Measurements from ENCODE around the gene MBTD1. TPM values are rescaled to one million over a fixed set of nuclear protein-coding genes. Genes with fewer than 3 reads are reported as not detected.

Gene MBTD1
- polyA plus RNA-seq, 1 of the 3 experiments (the other 2 are of a cell fraction): 4.6 TPM

DNA sequence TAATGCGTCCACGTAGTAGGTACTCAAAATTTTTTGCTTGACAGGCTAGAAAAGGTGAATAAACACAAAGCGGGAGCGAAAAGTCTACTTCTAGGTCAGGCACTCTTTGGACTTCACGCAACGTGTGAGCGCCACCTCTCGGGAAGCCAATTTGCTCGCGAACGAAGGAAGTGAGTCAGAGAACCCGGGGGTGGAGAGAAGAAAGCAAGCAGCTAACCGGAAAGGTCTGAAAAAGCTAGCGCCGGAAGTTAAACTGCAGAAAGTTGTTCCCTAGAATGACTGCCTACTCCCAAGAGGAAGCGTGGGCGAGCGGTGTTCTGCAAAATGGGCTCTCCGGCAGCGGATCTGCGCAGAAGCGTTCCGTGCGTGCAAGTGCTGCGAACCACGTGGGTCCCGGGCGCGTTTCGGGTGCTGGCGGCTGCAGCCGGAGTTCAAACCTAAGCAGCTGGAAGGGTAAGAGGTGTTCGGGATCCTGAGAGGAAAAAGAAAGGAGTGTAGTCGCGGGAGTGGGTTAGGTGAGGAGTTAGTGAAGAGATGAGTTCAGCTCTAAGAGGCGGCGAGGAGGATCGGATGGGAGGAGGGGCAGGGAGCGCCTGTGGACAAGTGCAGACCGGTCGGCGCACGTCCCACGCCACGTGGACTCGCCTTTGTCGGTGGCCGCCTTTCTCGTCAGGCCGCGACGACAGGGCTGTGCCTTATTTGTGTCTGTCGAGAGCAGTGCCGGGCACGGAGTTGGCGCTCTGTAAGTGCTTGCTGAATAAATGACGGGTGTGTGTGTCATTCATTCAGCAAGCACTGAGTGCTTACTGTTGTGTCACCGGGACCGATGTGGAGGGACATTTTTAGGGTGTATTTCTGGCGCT is 106.4 kb downstream of the MBTD1 start, which contains the start of gene NME1 (continued):
- TF ChIP-seq, protein P1, sequence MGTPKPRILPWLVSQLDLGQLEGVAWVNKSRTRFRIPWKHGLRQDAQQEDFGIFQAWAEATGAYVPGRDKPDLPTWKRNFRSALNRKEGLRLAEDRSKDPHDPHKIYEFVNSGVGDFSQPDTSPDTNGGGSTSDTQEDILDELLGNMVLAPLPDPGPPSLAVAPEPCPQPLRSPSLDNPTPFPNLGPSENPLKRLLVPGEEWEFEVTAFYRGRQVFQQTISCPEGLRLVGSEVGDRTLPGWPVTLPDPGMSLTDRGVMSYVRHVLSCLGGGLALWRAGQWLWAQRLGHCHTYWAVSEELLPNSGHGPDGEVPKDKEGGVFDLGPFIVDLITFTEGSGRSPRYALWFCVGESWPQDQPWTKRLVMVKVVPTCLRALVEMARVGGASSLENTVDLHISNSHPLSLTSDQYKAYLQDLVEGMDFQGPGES (IDR thresholded peaks at IDR 0.05; ENCODE audit: low read depth, low read length): peak; percentile 61
- peak; percentile 92 for TF ChIP-seq POLR2AphosphoS5 (IDR thresholded peaks at IDR 0.05; ENCODE audit: low read depth, low read length)
- TF ChIP-seq TCF12 (IDR thresholded peaks at IDR 0.05): peak; percentile 75
- TF ChIP-seq, protein P2, sequence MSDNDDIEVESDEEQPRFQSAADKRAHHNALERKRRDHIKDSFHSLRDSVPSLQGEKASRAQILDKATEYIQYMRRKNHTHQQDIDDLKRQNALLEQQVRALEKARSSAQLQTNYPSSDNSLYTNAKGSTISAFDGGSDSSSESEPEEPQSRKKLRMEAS (IDR thresholded peaks at IDR 0.05; ENCODE audit: low read depth): peak; percentile 100
- peak; percentile 60 for TF ChIP-seq JUND (IDR thresholded peaks at IDR 0.05)
- 0 out of 2 replicates have a peak, but pooled peaks have one; percentile 8 for TF ChIP-seq NRF1 (IDR thresholded peaks at IDR 0.05; ENCODE audit: low read depth, low read length)
- TF ChIP-seq MEF2A (IDR thresholded peaks at IDR 0.05; ENCODE audit: borderline replicate concordance, low read depth): no peak; the same call in 1 of the 2 replicates
- TF ChIP-seq GABPA (IDR thresholded peaks at IDR 0.05; ENCODE audit: low read depth): peak; percentile 100
- TF ChIP-seq, protein P3, sequence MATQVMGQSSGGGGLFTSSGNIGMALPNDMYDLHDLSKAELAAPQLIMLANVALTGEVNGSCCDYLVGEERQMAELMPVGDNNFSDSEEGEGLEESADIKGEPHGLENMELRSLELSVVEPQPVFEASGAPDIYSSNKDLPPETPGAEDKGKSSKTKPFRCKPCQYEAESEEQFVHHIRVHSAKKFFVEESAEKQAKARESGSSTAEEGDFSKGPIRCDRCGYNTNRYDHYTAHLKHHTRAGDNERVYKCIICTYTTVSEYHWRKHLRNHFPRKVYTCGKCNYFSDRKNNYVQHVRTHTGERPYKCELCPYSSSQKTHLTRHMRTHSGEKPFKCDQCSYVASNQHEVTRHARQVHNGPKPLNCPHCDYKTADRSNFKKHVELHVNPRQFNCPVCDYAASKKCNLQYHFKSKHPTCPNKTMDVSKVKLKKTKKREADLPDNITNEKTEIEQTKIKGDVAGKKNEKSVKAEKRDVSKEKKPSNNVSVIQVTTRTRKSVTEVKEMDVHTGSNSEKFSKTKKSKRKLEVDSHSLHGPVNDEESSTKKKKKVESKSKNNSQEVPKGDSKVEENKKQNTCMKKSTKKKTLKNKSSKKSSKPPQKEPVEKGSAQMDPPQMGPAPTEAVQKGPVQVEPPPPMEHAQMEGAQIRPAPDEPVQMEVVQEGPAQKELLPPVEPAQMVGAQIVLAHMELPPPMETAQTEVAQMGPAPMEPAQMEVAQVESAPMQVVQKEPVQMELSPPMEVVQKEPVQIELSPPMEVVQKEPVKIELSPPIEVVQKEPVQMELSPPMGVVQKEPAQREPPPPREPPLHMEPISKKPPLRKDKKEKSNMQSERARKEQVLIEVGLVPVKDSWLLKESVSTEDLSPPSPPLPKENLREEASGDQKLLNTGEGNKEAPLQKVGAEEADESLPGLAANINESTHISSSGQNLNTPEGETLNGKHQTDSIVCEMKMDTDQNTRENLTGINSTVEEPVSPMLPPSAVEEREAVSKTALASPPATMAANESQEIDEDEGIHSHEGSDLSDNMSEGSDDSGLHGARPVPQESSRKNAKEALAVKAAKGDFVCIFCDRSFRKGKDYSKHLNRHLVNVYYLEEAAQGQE (IDR thresholded peaks at IDR 0.05; ENCODE audit: low read depth, low read length): peak; percentile 83
- TF ChIP-seq, protein P4, sequence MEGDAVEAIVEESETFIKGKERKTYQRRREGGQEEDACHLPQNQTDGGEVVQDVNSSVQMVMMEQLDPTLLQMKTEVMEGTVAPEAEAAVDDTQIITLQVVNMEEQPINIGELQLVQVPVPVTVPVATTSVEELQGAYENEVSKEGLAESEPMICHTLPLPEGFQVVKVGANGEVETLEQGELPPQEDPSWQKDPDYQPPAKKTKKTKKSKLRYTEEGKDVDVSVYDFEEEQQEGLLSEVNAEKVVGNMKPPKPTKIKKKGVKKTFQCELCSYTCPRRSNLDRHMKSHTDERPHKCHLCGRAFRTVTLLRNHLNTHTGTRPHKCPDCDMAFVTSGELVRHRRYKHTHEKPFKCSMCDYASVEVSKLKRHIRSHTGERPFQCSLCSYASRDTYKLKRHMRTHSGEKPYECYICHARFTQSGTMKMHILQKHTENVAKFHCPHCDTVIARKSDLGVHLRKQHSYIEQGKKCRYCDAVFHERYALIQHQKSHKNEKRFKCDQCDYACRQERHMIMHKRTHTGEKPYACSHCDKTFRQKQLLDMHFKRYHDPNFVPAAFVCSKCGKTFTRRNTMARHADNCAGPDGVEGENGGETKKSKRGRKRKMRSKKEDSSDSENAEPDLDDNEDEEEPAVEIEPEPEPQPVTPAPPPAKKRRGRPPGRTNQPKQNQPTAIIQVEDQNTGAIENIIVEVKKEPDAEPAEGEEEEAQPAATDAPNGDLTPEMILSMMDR (IDR thresholded peaks at IDR 0.05): peak; percentile 99
- peak; percentile 100 for TF ChIP-seq MXI1 (IDR thresholded peaks at IDR 0.05; ENCODE audit: low read depth, low read length)
- TF ChIP-seq, protein P5, sequence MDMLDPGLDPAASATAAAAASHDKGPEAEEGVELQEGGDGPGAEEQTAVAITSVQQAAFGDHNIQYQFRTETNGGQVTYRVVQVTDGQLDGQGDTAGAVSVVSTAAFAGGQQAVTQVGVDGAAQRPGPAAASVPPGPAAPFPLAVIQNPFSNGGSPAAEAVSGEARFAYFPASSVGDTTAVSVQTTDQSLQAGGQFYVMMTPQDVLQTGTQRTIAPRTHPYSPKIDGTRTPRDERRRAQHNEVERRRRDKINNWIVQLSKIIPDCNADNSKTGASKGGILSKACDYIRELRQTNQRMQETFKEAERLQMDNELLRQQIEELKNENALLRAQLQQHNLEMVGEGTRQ (IDR thresholded peaks at IDR 0.05; ENCODE audit: borderline replicate concordance, low read depth, low read length): peak; percentile 55; the same call in 1 of the 2 replicates

Measured in SK-N-SH (cell line).